HS-27A (cell line): ENCODE data around the gene KIR3DL3.
A peak's percentile ranks its signal among the peaks of the same experiment; 100 is the strongest.
"Not testable (repeated sequence)": the region's sequence is repeated elsewhere in the genome, so short reads cannot be mapped to it uniquely, and the experiment has no call there.

Source experiments
- DNase-seq: peaks from one replicate; pipeline ENCODE4 v3.0.0-alpha.2; 2012; ENCODE audit warnings: low read depth, missing footprints

The KIR3DL3 gene

GRCh38 chr19:54724142-54724541 is at the start of gene KIR3DL3:
KIR3DL3 (plus strand) TSS chr19:54724442; CDS start chr19:54724497, 55 bp downstream.
- no peak for DNase-seq

GRCh38 chr19:54676210-54676834 is 47.9 kb upstream of the KIR3DL3 start:
- peak; percentile 17 for DNase-seq

- DNase-seq: no peak
These were observed 47.0 kb upstream of the KIR3DL3 start for GRCh38 chr19:54677217-54677616.

- DNase-seq: not testable (repeated sequence)
These were observed 42.6 kb upstream of the KIR3DL3 start for GRCh38 chr19:54681596-54681995.

GRCh38 chr19:54682306-54682856 is 41.9 kb upstream of the KIR3DL3 start:
- no peak for DNase-seq

- peak; percentile 20 for DNase-seq
These were observed 39.7 kb upstream of the KIR3DL3 start for GRCh38 chr19:54684527-54684926.

- DNase-seq: no peak
These were observed 32.5 kb upstream of the KIR3DL3 start for GRCh38 chr19:54691582-54692297.

GRCh38 chr19:54692298-54692615 is 32.0 kb upstream of the KIR3DL3 start:
- no peak for DNase-seq

- no peak for DNase-seq
These were observed 29.6 kb upstream of the KIR3DL3 start for GRCh38 chr19:54694648-54695047.

- DNase-seq: no peak
These were observed 28.1 kb upstream of the KIR3DL3 start for GRCh38 chr19:54696117-54696548.

- DNase-seq: no peak
These were observed 27.5 kb upstream of the KIR3DL3 start for GRCh38 chr19:54696766-54697165.

GRCh38 chr19:54697716-54698115 is 26.5 kb upstream of the KIR3DL3 start:
- not testable (repeated sequence) for DNase-seq

GRCh38 chr19:54704928-54705327 is 19.3 kb upstream of the KIR3DL3 start:
- no peak for DNase-seq

- DNase-seq: no peak
These were observed 16.3 kb upstream of the KIR3DL3 start for GRCh38 chr19:54707962-54708361.

GRCh38 chr19:54708781-54709180 is 15.5 kb upstream of the KIR3DL3 start:
- DNase-seq: no peak

GRCh38 chr19:54709212-54709948 is 14.9 kb upstream of the KIR3DL3 start:
- DNase-seq: no peak

- not testable (repeated sequence) for DNase-seq
These were observed 14.3 kb upstream of the KIR3DL3 start for GRCh38 chr19:54709956-54710355.

- no peak for DNase-seq
These were observed 402 bp downstream of the KIR3DL3 start for GRCh38 chr19:54724644-54725043.

- DNase-seq: no peak
These were observed 1.1 kb downstream of the KIR3DL3 start for GRCh38 chr19:54725321-54725720.

- DNase-seq: no peak
These were observed 3.3 kb downstream of the KIR3DL3 start for GRCh38 chr19:54727562-54727961.

- no peak for DNase-seq
These were observed 3.9 kb downstream of the KIR3DL3 start for GRCh38 chr19:54728167-54728566.

- DNase-seq: no peak
These were observed 5.4 kb downstream of the KIR3DL3 start for GRCh38 chr19:54729416-54730188.
